Spleen (tissue), 11 donors: ENCODE measurements around the gene FREM2. TPM values are rescaled to one million over a fixed set of nuclear protein-coding genes. Genes with fewer than 3 reads are reported as not detected.

Experiments used
- DNase-seq: peaks from one replicate; pipeline ENCODE4 v3.0.0-alpha.2; 2020
- H3K27ac ChIP-seq, 8 donors: fragments of 200-600 bp; sonication (generic) in 7 of 8; 1 replicate in 4 of 8; 2 replicates in 4 of 8; pipeline versions ENCODE4 v1.5.0 to v1.8.0; 2016 to 2021; ENCODE audit warnings: inconsistent platforms in 4 of 8, mild to moderate bottlenecking in 4 of 8, moderate library complexity in 1 of 8
- H3K27me3 ChIP-seq, 7 donors: fragments of 200-600 bp; sonication (generic) in 6 of 7; replicated peaks in 1 of 7; 1 replicate in 4 of 7; 2 replicates in 3 of 7; pipeline versions ENCODE4 v1.5.0 to v1.8.0; 2016 to 2021; ENCODE audit warnings: inconsistent platforms in 3 of 7, mild to moderate bottlenecking in 1 of 7
- H3K36me3 ChIP-seq, 6 donors: fragments of 200-600 bp; sonication (generic) in 5 of 6; 1 replicate in 4 of 6; 2 replicates in 2 of 6; pipeline versions ENCODE4 v1.5.0 to v1.8.0; 2016 to 2021; ENCODE audit warnings: inconsistent platforms in 2 of 6
- H3K4me1 ChIP-seq, 6 donors: fragments of 200-600 bp; sonication (generic) in 5 of 6; 1 replicate in 3 of 6; 2 replicates in 3 of 6; pipeline versions ENCODE4 v1.5.0 to v1.8.0; 2016 to 2021; ENCODE audit warnings: inconsistent platforms in 3 of 6
- H3K4me3 ChIP-seq, 8 donors: fragments of 200-600 bp; sonication (generic) in 7 of 8; 1 replicate in 4 of 8; 2 replicates in 4 of 8; pipeline versions ENCODE4 v1.5.0 to v1.8.0; 2016 to 2021; ENCODE audit warnings: inconsistent platforms in 4 of 8, mild to moderate bottlenecking in 4 of 8, moderate library complexity in 2 of 8
- H3K9me3 ChIP-seq, 8 donors: fragments of 200-600 bp; sonication (generic) in 7 of 8; 1 replicate in 4 of 8; 2 replicates in 4 of 8; pipeline versions ENCODE4 v1.5.0 to v1.8.0; 2016 to 2021; ENCODE audit warnings: inconsistent platforms in 4 of 8
- POLR2A ChIP-seq, 3 donors: fragments of 450-650 bp; IDR thresholded peaks; one replicate each; pipeline ENCODE4 v1.5.1; 2017; ENCODE audit warnings: antibody characterized with exemption in 3 of 3, mild to moderate bottlenecking in 1 of 3
- POLR2AphosphoS5 ChIP-seq, 3 donors: sonication (generic); formaldehyde crosslinking; IDR thresholded peaks; one replicate each; pipeline ENCODE4 v1.5.1; 2017; ENCODE audit warnings: antibody characterized with exemption in 3 of 3
- WGBS, 5 donors: extraction: QIAGEN DNeasy Blood & Tissue Kit in 3 of 5; methylation state at CpG; one replicate each; pipeline versions ENCODE4 v1.1.5 to v1.1.7; 2013 to 2018; 5-methylcytosine and 5-hydroxymethylcytosine counted together
- intact Hi-C: fragments of 100-400 bp; cut with DNase I; formaldehyde crosslinking; loops from one replicate; pipeline ENCODE4 v1.15.0; 2023; ENCODE audit warnings: low total_unique reads
- polyA plus RNA-seq, 3 donors: library from polyadenylated mRNA; stranded (reverse); fragments of 200-250 nt; gene quantifications; one replicate each; pipeline ENCODE4 v1.2.1, GENCODE V29; 2013
- small RNA-seq, 4 donors: library from RNA; depleted of rRNA; stranded (forward); fragments of <200 nt; gene quantifications; one replicate each; pipeline ENCODE3, GENCODE V24; 2016
- total RNA-seq, 7 donors: library from RNA; depleted of rRNA in 3 of 7; stranded (reverse); fragments of >200 nt in 3 of 7; fragmentation: NEBNext Ultra II Directional in 4 of 7; extraction: Animal tissue kit (Norgen Biotek cat#: 25700) in 4 of 7; gene quantifications; one replicate each; pipeline versions ENCODE4 v1.1.0 to v1.2.1, GENCODE V29; 2016 to 2021
- TF ChIP-seq, protein P1 (sequence below), 11 experiments: fragments of 200-600 bp in 7 of 11; fragments of 450-650 bp in 4 of 11; sonication (generic) in 4 of 11; IDR thresholded peaks in 8 of 11; conservative IDR thresholded peaks in 3 of 11; 1 replicate in 7 of 11; 2 replicates in 4 of 11; pipeline versions ENCODE4 v1.4.0 to v1.8.0; 2016 to 2021; ENCODE audit warnings: antibody characterized with exemption in 11 of 11, inconsistent platforms in 4 of 11, mild to moderate bottlenecking in 1 of 11
- donor health status: healthy with polysubstance abuse.
- donor health status: DM: no; HTN: no; CAD: no; lungs with moderate emphysema.
- donor health status: DM: no; HTN: no; CAD: no.
- donor health status: Bipolar disorder and iron deficiency.
- donor health status: healthy.
- donor health status: DM: no; HTN: no; CAD: no.
- donor health status: DM: yes; HTN: yes; CAD: no.

Gene FREM2
- total and polyA plus RNA-seq, 10 donors: 0.03 to 0.93 (median 0.21) TPM; not detected in 2

GRCh38 chr13:38914070-38914469, 227.2 kb downstream of the FREM2 start:
- intact Hi-C loops: no loop called here
- TF ChIP-seq POLR2A (IDR thresholded peaks at IDR 0.05) (no peak), POLR2AphosphoS5 (IDR thresholded peaks at IDR 0.05) (no peak)
- TF ChIP-seq, protein P1, sequence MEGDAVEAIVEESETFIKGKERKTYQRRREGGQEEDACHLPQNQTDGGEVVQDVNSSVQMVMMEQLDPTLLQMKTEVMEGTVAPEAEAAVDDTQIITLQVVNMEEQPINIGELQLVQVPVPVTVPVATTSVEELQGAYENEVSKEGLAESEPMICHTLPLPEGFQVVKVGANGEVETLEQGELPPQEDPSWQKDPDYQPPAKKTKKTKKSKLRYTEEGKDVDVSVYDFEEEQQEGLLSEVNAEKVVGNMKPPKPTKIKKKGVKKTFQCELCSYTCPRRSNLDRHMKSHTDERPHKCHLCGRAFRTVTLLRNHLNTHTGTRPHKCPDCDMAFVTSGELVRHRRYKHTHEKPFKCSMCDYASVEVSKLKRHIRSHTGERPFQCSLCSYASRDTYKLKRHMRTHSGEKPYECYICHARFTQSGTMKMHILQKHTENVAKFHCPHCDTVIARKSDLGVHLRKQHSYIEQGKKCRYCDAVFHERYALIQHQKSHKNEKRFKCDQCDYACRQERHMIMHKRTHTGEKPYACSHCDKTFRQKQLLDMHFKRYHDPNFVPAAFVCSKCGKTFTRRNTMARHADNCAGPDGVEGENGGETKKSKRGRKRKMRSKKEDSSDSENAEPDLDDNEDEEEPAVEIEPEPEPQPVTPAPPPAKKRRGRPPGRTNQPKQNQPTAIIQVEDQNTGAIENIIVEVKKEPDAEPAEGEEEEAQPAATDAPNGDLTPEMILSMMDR (IDR thresholded peaks at IDR 0.05 in 8 of 11, conservative IDR thresholded peaks at IDR 0.05 in 3 of 11): no peak
- Histone ChIP-seq H3K27ac (no peak overlapping the region), H3K9me3 (no peaks in the 10 kb centered on the region), H3K4me1 (no peaks in the 10 kb centered on the region), H3K27me3 (peaks cover 0 to 5% (median 0%) of the 10 kb centered on the region in 7 donors), H3K36me3 (no peaks in the 10 kb centered on the region), H3K4me3 (no peak overlapping the region)
- no peak for DNase-seq
- WGBS, 5 donors: 82 to 90% (median 88%) methylated on average over 6 of the region's 6 CpGs

DNA sequence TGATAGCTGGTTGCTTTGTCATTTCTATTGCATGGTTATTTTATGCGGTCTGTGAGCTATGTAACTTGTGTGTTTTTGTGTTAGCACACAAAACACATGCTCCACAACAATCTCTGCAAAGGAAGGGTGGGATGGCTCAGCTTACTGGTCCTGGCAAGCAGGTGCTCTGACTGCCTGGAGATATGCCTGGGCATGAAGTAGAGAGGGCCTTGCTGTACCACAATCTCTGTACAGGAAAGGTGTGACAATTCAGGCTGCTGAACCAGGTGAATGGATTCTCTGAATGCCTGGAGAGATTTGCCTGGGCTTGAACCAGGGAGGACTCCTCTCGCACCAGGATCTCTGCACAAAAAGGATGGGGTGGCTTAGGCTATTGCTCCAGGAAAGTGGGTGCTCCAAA, 234.2 kb downstream of the FREM2 start:
- Histone ChIP-seq H3K36me3 (no peaks in the 10 kb centered on the region), H3K27ac (no peak overlapping the region), H3K9me3 (no peaks in the 10 kb centered on the region), H3K4me3 (no peak overlapping the region), H3K27me3 (peaks cover 0 to 14% (median 0%) of the 10 kb centered on the region in 7 donors), H3K4me1 (no peaks in the 10 kb centered on the region)
- no peak for TF ChIP-seq POLR2AphosphoS5 (IDR thresholded peaks at IDR 0.05)
- TF ChIP-seq POLR2A (IDR thresholded peaks at IDR 0.05): no peak
- TF ChIP-seq, protein P1 (IDR thresholded peaks at IDR 0.05 in 8 of 11, conservative IDR thresholded peaks at IDR 0.05 in 3 of 11): no peak
- WGBS, 5 donors: 56 to 86% (median 69%) methylated on average over 2 of the region's 2 CpGs
- intact Hi-C loops: no loop called here
- DNase-seq: no peak

DNA sequence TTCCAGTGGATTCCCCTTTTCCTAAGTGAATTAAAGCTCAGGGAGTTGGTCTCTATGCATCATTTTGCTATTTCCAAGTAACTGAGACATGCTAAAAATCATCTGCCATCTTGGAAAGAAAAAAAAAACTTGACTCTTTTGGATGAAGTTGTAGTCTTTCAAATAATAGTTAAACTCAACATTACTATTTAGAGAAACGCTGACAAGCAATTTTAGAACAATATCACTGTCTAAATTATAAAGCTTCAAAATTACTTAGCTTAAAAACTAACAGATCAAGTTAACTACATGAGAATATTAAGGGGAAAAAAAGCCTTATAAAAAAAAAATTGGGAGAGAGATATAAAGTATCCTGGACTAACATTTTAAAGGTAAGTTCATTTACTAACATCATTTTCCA, 235.3 kb downstream of the FREM2 start:
- 75 to 93% (median 84%) methylated on average over 1 of the region's 1 CpG for WGBS, 5 donors
- Histone ChIP-seq H3K9me3 (no peaks in the 10 kb centered on the region), H3K36me3 (no peaks in the 10 kb centered on the region), H3K27me3 (peaks cover 0 to 14% (median 0%) of the 10 kb centered on the region in 7 donors), H3K4me1 (no peaks in the 10 kb centered on the region), H3K4me3 (no peak overlapping the region), H3K27ac (no peak overlapping the region)
- TF ChIP-seq POLR2AphosphoS5 (IDR thresholded peaks at IDR 0.05) (no peak), POLR2A (IDR thresholded peaks at IDR 0.05) (no peak)
- TF ChIP-seq, protein P1 (IDR thresholded peaks at IDR 0.05 in 8 of 11, conservative IDR thresholded peaks at IDR 0.05 in 3 of 11): no peak
- no peak for DNase-seq
- intact Hi-C loops: no loop called here

GRCh38 chr13:38933786-38934185, 246.9 kb downstream of the FREM2 start:
- Histone ChIP-seq H3K27me3 (no peaks in the 10 kb centered on the region), H3K9me3 (no peaks in the 10 kb centered on the region), H3K36me3 (no peaks in the 10 kb centered on the region), H3K4me1 (no peaks in the 10 kb centered on the region), H3K4me3 (no peak overlapping the region), H3K27ac (no peak overlapping the region)
- TF ChIP-seq POLR2AphosphoS5 (IDR thresholded peaks at IDR 0.05) (no peak), POLR2A (IDR thresholded peaks at IDR 0.05) (no peak)
- TF ChIP-seq, protein P1 (IDR thresholded peaks at IDR 0.05 in 8 of 11, conservative IDR thresholded peaks at IDR 0.05 in 3 of 11): no peak
- no peak for DNase-seq
- intact Hi-C loops: no loop called here

Small RNA genes within 50 kb of the gene (small RNA-seq; reads per million reads assigned to genes)
- 0 reads per million in 4 donors for gene PLA2G12AP2
- gene RNU6-56P: 0 reads per million in 4 donors
